HG02938 (cell line): ENCODE data around the gene OCIAD2.
"Not testable (repeated sequence)": the region's sequence is repeated elsewhere in the genome, so short reads cannot be mapped to it uniquely, and the experiment has no call there.

ENCODE experiments used
- ATAC-seq: cut with Tn5 transposase; IDR thresholded peaks from one replicate; pipeline ENCODE4 v1.9.1; 2021; ENCODE audit warnings: mild to moderate bottlenecking, moderate library complexity; ENCODE audit not compliant: unreplicated experiment

The OCIAD2 gene

DNA sequence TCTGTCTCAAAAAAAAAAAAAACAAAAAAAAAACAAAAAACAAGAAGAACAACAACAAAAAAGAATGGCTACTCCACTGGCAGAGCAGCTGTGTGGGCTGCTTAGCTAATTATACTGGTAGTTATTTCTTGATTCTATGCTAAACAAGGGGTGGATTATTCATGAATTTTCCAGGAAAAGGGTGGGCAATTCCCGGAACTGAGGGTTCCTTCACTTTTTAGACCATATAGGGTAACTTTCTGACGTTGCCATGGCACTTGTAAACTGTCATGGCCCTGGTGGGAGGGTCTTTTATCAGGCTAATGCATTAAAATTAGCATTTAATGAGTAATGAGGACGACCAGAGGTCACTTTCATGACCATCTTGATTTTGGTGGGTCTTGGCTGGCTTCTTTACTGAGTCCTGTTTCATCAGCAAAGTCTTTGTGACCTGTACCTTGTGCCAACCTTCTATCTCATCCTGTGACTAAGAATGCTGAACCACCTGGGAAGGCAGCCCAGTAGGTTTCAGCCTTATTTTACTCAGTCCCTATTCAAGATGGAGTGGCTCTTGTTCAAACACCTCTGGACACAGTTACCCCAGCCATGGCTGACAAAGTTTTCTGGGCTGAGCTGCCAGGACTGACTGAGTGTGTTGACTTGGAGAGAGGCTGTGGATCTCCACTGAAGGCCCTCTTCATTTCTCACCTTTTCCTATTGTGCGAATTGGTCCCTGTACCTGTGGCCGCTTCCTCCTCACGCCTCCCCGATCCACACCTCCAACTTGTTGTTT, 1.3 kb upstream of the OCIAD2 start:
- ATAC-seq, result no peak

DNA sequence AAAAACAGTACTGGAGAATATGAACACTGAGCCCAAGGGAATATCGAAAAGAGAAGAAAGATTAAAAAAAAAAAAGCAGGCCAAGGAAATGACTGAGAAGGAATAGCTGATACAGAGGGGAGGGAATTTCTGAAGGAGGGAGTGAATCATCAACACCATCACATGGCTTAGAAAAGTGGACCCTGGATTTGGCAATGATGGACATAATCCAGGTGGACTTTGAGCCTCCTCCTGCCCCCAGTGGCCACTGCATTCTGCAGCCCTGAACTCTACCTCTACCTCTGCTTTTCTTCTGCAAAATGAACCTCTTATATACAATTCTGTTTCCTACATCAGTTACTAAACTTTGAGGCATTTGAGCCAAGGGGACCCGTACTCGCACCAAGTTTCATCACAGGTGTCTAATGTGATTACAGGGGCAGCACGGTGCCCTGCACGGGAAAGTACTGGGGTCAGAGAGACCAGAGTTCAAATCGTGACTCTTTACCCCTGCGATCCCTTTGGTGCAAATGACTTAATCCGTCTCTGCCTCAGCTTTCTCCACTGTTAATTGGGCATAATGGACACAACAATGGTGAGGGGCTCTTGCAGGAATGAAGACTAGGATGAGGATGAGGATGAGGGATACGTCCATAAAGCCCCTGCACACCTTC, 1.1 kb downstream of the OCIAD2 start:
- no peak for ATAC-seq

DNA sequence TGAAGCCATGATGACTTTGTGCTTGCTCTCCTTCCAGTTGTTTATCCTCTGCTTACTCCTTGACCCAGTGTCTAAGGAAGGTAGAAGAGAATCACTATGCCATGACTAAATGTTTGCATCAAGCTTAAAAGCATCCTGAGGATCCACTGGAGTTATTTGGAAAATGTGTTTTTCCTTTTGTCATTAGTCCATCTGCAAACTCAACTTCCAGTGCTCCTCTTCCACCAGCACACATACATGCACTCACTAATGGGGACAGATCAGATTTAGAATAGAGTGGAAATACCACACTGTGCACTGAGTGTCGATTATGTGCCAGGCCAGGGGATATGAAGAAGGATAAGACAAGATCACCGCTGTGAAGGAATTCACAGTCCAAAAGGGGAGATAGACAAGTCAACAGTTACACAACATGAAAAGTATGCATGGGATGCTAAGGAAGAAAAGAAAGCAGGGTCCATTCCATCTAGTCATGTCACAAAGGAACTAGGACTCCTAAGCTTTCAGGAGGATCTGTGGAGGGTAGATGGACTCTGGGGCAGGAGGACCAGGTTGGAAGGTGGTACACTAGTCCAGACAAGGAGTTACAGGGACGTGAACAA, 1.9 kb downstream of the OCIAD2 start:
- ATAC-seq, result no peak

DNA sequence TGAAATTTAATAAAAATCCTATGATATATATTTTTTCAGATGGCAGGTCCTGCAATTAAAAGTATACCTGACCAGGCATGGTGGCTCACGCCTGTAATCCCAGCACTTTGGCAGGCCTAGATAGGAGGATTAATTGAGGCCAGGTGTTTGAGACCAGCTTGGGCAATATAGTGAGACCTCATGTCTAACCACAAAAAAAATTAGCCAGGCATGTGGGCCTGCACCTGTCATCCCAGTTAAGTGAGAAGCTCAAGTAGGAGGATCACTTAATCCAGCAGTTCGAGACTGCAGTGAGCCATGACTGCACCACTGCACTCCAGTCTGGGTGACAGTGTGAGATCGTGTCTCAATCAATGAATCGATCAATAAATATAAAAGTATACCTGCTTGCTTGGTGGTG, 2.5 kb downstream of the OCIAD2 start:
- no peak for ATAC-seq

DNA sequence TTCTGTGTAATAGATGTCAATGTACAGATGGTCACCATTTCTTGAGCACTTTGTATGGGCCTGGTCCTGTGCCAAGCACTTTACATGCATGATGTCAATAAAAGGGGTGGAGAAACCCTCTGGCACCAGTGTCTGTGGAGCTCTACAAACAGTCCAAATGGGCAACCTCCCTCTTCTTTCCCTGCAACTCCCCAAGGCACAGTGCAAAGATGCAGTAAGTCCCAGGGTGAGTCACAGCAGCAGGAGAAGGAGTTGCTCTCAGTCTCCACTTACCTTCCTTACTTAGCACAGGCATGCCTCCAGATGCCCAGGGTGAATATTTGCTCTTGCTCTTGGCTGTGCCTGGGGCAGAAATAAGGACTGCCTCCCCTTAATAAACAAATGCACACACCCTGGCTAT, 4.3 kb downstream of the OCIAD2 start:
- ATAC-seq, result no peak

DNA sequence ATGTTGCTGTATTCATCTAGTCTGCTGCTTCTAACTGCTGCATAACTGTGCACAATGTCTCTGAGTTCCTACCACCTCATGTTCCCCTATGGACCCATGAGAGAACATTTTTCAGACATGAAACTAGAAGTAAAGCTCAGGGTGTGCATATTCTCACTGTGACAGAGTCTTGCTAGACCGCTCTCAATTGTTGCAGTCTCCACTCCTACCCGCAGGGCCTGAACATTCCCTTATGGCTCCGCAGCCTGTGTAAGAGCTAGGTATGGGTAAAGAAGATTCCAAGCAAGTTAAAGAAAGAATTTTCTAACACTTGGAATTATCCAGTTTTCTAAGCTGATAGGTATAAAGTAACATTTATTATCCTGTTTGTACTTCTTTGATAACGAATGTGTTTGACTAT, 5.4 kb downstream of the OCIAD2 start:
- ATAC-seq, result no peak

DNA sequence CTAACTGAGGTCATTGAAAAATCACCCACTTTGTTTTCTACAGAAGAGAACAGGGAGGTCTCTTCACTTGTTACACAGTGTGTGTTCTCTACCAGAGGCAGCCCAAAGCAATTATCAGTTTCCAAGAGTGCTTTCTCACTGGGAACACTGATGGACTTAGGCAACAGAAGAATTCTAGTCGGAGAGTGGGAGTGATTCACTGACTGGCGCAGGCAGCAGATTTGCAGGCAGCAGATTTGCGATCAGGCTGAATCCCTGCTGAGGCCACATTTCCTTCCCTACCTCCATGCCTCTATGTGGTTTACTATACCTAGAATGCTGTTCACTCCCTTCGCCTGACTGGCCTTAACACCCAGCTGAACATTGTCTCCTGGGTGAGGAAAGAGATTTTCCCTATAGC, 6.6 kb downstream of the OCIAD2 start:
- no peak for ATAC-seq

DNA sequence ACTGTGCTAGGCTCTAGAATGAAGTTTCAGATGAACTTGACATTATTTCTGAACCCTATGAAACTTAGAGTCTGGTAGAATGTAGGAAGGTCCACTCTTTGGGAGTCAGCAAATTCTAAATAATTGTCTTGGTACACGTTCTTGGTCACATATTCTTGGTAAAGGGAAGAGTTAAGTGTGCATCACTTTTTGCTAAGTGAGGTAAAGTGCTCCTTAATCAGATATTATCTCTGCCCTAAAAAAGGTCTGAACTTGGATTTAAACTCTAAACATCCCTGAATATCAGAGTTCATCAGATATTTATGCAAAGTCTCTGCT, 7.2 kb downstream of the OCIAD2 start:
- ATAC-seq, result peak; percentile 32

DNA sequence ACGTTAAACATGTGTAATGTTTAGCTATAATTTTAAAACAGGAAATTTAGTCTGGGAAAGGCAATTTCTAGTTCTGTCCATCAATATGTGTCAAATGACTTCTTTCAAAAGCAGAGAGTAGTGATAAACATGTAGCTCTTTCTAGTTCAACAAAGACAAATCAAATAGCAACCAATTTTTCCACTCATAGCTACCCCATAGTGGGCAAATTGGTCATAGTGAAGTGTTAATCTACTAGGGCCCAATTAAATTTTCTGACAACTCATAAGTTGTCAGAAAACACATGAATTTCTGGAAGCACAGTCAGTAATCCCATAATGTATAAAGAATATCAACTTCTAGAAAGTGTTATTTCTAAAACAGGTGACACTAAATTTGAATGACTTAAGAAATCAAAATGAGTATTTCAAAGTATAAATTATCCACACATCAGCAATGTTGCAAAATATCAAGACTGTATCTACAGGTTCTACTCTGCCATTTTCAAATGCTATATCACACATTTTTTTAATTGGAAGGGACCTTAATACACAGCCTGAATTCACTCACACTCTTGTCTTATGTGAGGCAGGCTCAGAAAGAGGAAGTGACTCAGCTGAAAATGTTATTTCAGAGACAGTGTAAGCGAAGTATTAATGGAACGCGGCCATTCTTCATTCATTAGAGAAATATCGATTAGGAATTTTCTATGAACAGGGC, 7.7 kb downstream of the OCIAD2 start:
- ATAC-seq, result peak; percentile 88

DNA sequence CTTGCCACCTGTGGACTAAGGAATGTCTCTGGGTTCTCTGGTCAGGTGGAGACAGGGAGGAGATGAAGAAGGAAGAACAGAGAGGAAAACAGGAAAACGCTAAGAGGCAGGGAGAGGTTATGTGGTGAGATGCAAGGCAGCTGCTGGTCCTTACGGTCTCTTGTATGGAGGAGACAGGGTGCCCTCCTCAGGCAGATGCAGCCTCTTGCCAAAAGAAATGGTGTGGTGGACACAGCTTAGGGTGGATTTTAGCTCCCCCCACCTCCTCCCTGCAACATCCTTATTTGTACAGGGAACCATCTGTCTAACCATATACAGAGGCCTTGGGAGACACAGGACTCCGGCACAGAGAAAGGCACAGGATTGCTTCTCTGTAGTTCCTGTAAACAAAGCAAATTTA, 9.7 kb downstream of the OCIAD2 start:
- no peak for ATAC-seq

DNA sequence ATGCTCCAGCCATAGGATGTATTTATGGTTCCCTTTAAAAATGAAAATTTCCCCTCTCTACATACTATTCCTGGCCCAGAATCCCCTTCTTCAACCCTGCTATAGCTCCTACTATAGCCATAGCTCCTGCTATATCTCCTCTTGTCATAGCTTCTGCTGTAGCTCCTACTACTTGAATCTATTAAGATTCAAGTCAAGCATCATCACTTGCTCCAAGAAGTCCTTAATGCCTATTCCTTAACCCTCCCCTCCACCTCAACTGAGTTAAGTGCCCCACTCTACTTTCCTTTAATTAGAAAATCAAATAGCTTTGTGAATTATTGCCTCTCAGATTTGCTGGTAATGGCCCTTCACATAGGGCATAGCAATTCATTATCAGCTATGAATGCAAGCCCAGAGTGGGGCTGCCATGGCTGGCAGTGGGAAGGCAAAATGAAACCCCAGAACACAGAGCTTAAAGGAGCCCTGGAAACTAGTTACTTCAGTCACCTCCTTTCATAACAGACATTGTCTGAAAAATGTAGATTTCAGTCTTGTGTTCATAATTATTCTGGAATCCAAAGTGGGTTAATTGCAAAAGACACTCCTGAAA, 15.4 kb downstream of the OCIAD2 start:
- no peak for ATAC-seq

DNA sequence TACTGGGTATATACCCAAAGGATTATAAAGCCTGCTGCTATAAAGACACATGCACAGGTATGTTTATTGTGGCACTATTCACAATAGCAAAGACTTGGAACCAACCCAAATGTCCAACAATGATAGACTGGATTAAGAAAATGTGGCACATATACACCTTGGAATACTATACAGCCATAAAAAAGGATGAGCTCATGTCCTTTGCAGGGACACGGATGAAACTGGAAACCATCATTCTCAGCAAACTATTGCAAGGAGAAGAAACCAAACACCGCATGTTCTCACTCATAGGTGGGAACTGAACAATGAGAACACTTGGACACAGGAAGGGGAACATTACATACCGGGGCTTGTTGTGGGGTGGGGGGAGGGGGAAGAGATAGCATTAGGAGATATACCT, 16.8 kb downstream of the OCIAD2 start:
- ATAC-seq, result not testable (repeated sequence)

DNA sequence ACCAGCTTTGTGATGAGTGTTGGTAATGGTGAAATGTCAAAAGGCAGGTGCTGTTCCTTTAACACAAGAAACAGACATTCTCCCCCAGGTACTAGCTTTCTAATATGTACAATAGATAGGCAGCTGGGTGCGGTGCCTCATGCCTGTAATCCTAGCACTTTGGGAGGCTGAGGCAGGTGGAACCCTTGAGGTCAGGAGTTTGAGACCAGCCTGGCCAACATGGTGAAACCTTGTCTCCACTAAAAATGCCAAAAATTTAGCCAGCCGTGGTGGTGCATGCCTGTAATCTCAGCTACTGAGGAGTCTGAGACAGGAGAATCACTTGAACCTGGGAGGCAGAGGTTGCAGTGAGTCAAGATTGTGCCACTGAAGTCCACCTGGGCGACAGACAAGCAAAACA, 24.9 kb downstream of the OCIAD2 start:
- ATAC-seq, result not testable (repeated sequence)

DNA sequence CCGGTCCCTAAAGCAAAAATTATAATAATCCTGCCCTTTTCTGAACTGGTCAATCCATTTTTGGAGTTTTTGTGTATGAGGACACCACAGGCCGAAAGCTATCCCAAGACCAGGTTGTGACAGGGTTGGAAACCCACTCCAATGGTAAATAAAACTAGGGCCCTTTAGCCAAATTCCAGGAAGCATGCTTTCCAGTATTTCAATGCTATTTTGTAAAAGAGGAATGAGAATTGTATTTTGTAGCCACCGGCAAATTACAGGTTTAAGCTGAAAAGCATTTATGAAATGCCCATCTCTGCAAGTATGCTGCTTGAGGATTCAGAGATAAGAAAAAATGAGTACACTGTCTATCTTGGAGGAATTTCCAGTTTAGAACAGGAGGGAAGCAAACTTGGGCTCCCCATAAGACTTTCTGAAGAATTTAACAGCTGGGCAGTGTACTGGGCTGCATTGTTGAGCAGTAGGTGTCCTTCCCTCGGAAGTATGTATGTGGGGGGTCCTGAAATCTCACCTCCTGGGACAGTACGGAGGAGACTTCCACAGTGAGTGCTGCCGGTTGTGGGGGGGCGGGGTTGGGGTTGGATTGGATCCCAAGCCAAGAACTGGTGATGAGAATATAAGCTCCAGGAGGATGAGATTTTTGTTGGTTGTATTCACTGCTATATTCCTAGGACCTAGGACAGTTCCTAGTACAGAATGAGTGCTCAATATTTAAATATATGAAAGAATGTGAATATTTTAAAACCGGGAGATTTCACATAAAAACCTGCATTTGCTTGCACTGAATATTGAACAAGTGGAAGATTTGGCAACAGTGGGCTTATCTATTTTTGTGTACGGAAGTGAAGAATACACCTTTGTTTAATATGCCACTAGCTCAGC, 26.8 kb downstream of the OCIAD2 start:
- ATAC-seq, result no peak

DNA sequence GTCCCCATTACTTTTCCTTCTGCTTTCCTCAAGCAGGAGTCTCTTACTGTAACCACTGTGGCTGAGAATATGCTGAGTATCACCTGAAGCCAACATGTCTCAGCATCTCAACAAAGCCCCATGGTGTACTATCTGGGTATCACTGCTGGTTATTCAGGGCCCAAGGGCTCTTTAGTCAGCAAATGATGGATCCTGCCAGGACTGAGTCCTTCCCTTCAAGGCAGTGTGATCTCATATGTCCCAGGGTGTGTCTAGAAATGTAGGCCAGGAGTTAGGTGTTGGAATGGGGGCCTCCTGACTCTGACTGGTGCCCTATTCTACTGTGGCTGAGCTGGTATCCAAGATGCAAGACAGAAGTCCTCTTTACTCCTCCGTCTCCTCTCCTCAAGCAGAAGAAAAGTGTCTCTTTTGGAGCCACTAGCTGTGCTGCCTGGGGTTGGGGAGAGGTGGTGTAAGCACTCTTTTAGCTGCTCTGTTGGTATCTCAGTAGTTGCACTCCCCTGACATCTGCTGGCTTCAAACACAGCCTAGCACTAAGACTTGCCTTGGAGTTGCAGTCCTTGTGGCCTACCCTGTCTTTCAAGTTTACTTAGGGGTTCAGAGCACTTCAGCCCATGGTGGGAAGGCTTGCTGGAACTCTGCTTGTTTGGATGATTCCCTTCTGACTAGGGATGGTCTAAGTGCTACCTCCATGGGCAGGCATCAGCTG, 28.6 kb downstream of the OCIAD2 start:
- ATAC-seq, result no peak

DNA sequence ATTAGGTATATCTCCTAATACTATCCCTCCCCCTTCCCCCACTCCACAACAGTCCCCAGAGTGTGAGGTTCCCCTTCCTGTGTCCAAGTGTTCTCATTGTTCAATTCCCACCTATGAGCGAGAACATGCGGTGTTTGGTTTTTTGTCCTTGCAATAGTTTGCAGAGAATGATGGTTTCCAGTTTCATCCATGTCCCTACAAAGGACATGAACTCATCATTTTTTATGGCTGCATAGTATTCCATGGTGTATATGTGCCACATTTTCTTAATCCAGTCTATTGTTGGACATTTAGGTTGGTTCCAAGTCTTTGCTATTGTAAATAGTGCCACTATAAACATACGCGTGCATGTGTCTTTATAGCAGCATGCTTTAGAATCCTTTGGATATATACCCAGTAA, 41.9 kb downstream of the OCIAD2 start:
- not testable (repeated sequence) for ATAC-seq

DNA sequence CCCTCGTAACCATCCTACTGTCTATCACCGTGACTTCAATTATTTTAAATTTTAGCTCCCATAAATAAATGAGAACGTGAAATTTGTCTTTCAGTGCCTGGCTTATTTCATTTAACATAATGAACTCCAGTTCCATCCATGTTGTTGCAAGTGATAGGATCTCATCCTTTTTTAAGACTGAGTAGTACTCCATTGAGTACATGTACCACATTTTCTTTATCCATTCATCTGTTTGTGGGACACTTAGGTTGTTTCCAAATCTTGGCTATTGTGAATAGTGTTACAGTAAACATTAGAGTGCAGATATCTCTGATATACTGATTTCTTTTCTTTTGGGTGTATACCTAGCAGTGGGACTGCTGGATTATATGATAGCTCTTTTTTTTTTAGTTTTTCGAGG, 42.8 kb downstream of the OCIAD2 start:
- no peak for ATAC-seq

DNA sequence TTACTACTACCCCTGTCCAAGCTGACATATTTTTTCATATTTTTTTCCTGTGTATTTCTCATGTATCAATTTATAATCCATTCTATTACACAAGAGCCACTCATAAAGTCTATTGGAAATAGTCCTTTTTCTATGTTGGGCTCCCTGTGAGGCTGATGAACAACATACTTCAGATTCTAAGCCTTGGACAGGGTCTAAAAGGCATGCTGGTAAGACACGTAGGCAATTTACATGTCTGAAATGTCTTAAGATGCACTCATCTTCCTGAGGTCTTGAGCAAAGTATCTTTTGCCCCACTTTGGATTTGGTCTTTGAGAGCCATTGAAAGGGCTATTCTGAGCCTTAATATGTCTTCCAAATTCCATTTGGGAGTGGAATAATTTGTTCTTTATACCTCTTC, 43.9 kb downstream of the OCIAD2 start:
- ATAC-seq, result no peak

DNA sequence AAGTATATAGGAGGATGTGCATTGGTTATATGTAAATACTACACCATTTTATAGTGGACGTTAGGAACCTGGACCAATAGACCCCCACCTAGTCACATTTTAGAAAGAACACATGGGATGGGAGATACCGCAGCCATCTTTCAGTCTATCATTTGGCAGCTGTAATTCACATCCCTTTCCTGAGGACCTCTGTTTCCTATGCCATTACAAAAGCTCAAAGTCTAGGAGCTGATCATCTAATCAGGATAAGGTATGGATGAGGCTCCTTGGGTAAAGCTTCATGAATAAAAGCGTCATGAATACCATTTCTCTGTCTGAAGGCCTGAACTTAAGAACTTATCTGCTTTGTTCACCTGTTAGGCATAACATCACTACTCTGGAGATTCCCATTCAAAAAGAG, 44.5 kb downstream of the OCIAD2 start:
- no peak for ATAC-seq

DNA sequence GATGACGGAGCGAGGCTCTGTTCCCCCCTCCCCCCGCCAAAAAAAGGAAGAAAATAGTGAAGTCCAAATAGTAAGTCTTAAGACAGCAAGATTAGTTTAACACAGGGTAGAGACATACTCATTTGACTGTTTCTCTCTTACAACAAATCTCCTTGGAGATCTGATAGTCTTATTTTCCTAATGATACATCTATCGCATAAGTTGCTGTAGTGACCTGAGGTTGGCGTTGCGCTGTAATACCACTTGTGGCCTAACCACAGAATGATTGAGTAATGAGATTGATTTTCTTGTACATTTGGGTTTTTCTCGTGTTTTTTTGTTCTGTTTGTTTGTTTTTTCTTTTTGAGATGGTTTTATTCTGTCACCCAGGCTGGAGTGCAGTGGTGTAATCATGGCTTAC, 48.4 kb downstream of the OCIAD2 start:
- ATAC-seq, result no peak
